IMR-90 (cell line): ENCODE data around the gene TMEM117. TPM values are rescaled to one million over a fixed set of nuclear protein-coding genes. Genes with fewer than 3 reads are reported as not detected.

Experiments
- ATAC-seq: fragments of 200-7000 bp; cut with Tn5 transposase; 2 replicates; pipeline ENCODE4 v1.9.1; 2020; ENCODE audit warnings: low read depth, mild to moderate bottlenecking, moderate library complexity
- BruUV-seq: library from RNA; stranded (reverse); fragments of 400-500 nt; replicated peaks from 2 replicates; lab custom pipeline; 2021; lab: Mats Ljungman, UMichigan
- CTCF ChIA-PET: fragments of 300-600 bp; formaldehyde crosslinking; extraction: SDS; loops from one replicate; lab custom pipeline; 2021; ENCODE audit warnings: antibody characterized with exemption; lab: Yijun Ruan, JAX
- POLR2A ChIA-PET: fragments of 300-600 bp; sonication (Branson Sonifier 250); formaldehyde crosslinking; loops from one replicate; lab custom pipeline; 2022; ENCODE audit warnings: antibody characterized with exemption; ENCODE audit not compliant: unreplicated experiment; lab: Charles Lee
- DNase-seq: peaks from one replicate; pipeline ENCODE4 v3.0.0; 2013
- H2AFZ ChIP-seq: replicated peaks from 2 replicates; pipeline ENCODE3; 2013; ENCODE audit warnings: low read length, mild to moderate bottlenecking; ENCODE audit not compliant: poor library complexity
- H2AK5ac ChIP-seq: 2 replicates; pipeline ENCODE4 v1.6.1; 2013; ENCODE audit warnings: low read depth, low read length, inconsistent platforms
- H2AK9ac ChIP-seq: replicated peaks from 2 replicates; pipeline ENCODE3; 2013; ENCODE audit warnings: mild to moderate bottlenecking, low read depth, low read length, moderate library complexity; ENCODE audit not compliant: poor library complexity
- H2BK120ac ChIP-seq: 2 replicates; pipeline ENCODE4 v1.6.1; 2013; ENCODE audit warnings: low read depth, low read length, inconsistent platforms
- H2BK15ac ChIP-seq: 3 replicates; pipeline ENCODE4 v1.6.1; 2013; ENCODE audit warnings: low read depth, low read length, inconsistent platforms
- H2BK20ac ChIP-seq: 2 replicates; pipeline ENCODE4 v1.6.1; 2013; ENCODE audit warnings: low read depth, mild to moderate bottlenecking, inconsistent platforms, low read length, moderate library complexity
- H2BK5ac ChIP-seq: 2 replicates; pipeline ENCODE4 v1.6.1; 2013; ENCODE audit warnings: mild to moderate bottlenecking, low read depth, low read length, inconsistent platforms; ENCODE audit not compliant: poor library complexity, severe bottlenecking
- H3K14ac ChIP-seq: replicated peaks from 2 replicates; pipeline ENCODE4 v1.6.1; 2013; ENCODE audit warnings: low read depth, low read length, inconsistent platforms
- H3K18ac ChIP-seq: 2 replicates; pipeline ENCODE4 v1.6.1; 2013; ENCODE audit warnings: low read depth, low read length, control low read depth
- H3K23ac ChIP-seq: 2 replicates; pipeline ENCODE4 v1.6.1; 2013; ENCODE audit warnings: low read depth, low read length, inconsistent platforms
- H3K27ac ChIP-seq: 2 replicates; pipeline ENCODE4 v1.5.1; 2013; ENCODE audit warnings: mild to moderate bottlenecking, control low read depth, low read length; ENCODE audit not compliant: insufficient read depth
- H3K27me3 ChIP-seq: 2 replicates; pipeline ENCODE4 v1.6.1; 2013; ENCODE audit warnings: low read length; ENCODE audit not compliant: control insufficient read depth, insufficient read depth
- H3K36me3 ChIP-seq: 2 replicates; pipeline ENCODE4 v1.6.1; 2013; ENCODE audit warnings: low read length, mixed read lengths; ENCODE audit not compliant: control insufficient read depth, insufficient read depth
- H3K4ac ChIP-seq: 2 replicates; pipeline ENCODE4 v1.6.1; 2013; ENCODE audit warnings: low read depth, low read length, inconsistent platforms
- H3K4me1 ChIP-seq: 2 replicates; pipeline ENCODE4 v1.6.1; 2013; ENCODE audit warnings: low read length, mixed read lengths; ENCODE audit not compliant: control insufficient read depth, insufficient read depth
- H3K4me2 ChIP-seq: 2 replicates; pipeline ENCODE4 v1.6.1; 2013; ENCODE audit warnings: low read depth, mild to moderate bottlenecking, control low read depth, low read length, moderate library complexity
- H3K4me3 ChIP-seq: 2 replicates; pipeline ENCODE4 v1.5.1; 2013; ENCODE audit warnings: low read depth, mild to moderate bottlenecking, control low read depth, low read length, moderate library complexity; ENCODE audit not compliant: insufficient read depth
- H3K56ac ChIP-seq: 2 replicates; pipeline ENCODE4 v1.6.1; 2013; ENCODE audit warnings: low read length, inconsistent platforms; ENCODE audit not compliant: insufficient read depth; ENCODE audit errors: extremely low read depth
- H3K79me1 ChIP-seq, 2 experiments: 2 replicates each; pipeline ENCODE4 v1.6.1; 2013; ENCODE audit warnings: low read length in 2 of 2, inconsistent platforms in 1 of 2, low read depth in 1 of 2
- H3K9ac ChIP-seq: 2 replicates; pipeline ENCODE4 v1.6.1; 2013; ENCODE audit warnings: low read depth, low read length, control low read depth
- H3K9me1 ChIP-seq: 2 replicates; pipeline ENCODE4 v1.6.1; 2013; ENCODE audit warnings: low read length, inconsistent platforms; ENCODE audit not compliant: insufficient read depth
- H3K9me3 ChIP-seq: 2 replicates; pipeline ENCODE4 v1.6.1; 2013; ENCODE audit warnings: low read length; ENCODE audit not compliant: control insufficient read depth, insufficient read depth
- H4K20me1 ChIP-seq: 2 replicates; pipeline ENCODE4 v1.6.1; 2013; ENCODE audit warnings: low read length, inconsistent platforms; ENCODE audit not compliant: insufficient read depth
- H4K5ac ChIP-seq: 2 replicates; pipeline ENCODE4 v1.6.1; 2013; ENCODE audit warnings: mild to moderate bottlenecking, low read depth, low read length, control low read depth
- H4K8ac ChIP-seq, 2 experiments: 2 replicates each; pipeline ENCODE4 v1.6.1; 2013; ENCODE audit warnings: low read depth in 2 of 2, low read length in 2 of 2, control low read depth in 1 of 2, inconsistent platforms in 1 of 2
- H4K91ac ChIP-seq: 2 replicates; pipeline ENCODE4 v1.6.1; 2013; ENCODE audit warnings: low read depth, low read length, inconsistent platforms; ENCODE audit not compliant: insufficient read depth
- BHLHE40 ChIP-seq: fragments of 150-350 bp; IDR thresholded peaks from 2 replicates; pipeline ENCODE4 v1.6.1; 2016; ENCODE audit warnings: mild to moderate bottlenecking, low read depth, low read length
- CEBPB ChIP-seq: IDR thresholded peaks from 2 replicates; pipeline ENCODE4 v1.6.1; 2012; ENCODE audit warnings: low read depth, low read length, improper control_type of control experiment
- CHD1 ChIP-seq: IDR thresholded peaks from 2 replicates; pipeline ENCODE4 v1.6.1; 2012; ENCODE audit warnings: low read depth, low read length, improper control_type of control experiment
- FOS ChIP-seq: fragments of 150-350 bp; IDR thresholded peaks from 2 replicates; pipeline ENCODE4 v1.6.1; 2016; ENCODE audit warnings: low read depth, low read length
- MAFK ChIP-seq: IDR thresholded peaks from 2 replicates; pipeline ENCODE4 v1.6.1; 2012; ENCODE audit warnings: low read depth, low read length, improper control_type of control experiment
- MAZ ChIP-seq: IDR thresholded peaks from 2 replicates; pipeline ENCODE4 v1.6.1; 2012; ENCODE audit warnings: low read depth, mild to moderate bottlenecking, low read length, improper control_type of control experiment, moderate library complexity, borderline replicate concordance
- MXI1 ChIP-seq: IDR thresholded peaks from 2 replicates; pipeline ENCODE4 v1.6.1; 2012; ENCODE audit warnings: low read depth, mild to moderate bottlenecking, low read length, moderate library complexity, borderline replicate concordance
- NFE2L2 ChIP-seq: fragments of 150-350 bp; IDR thresholded peaks from 2 replicates; pipeline ENCODE4 v1.6.1; 2016; ENCODE audit warnings: low read depth, mild to moderate bottlenecking, low read length
- POLR2A ChIP-seq: IDR thresholded peaks from 2 replicates; pipeline ENCODE4 v1.6.1; 2012; ENCODE audit warnings: mild to moderate bottlenecking, low read depth, low read length
- RAD21 ChIP-seq: IDR thresholded peaks from 2 replicates; pipeline ENCODE4 v1.6.1; 2012; ENCODE audit warnings: low read length, improper control_type of control experiment
- RCOR1 ChIP-seq: IDR thresholded peaks from 2 replicates; pipeline ENCODE4 v1.6.1; 2012; ENCODE audit warnings: mild to moderate bottlenecking, low read length, improper control_type of control experiment; ENCODE audit not compliant: insufficient replicate concordance
- RFX5 ChIP-seq: IDR thresholded peaks from 2 replicates; pipeline ENCODE4 v1.8.0; 2012; ENCODE audit warnings: low read depth, mild to moderate bottlenecking, low read length, moderate library complexity
- SMC3 ChIP-seq: fragments of 150-350 bp; IDR thresholded peaks from 2 replicates; pipeline ENCODE4 v1.6.1; 2016; ENCODE audit warnings: low read depth, mild to moderate bottlenecking, antibody characterized with exemption, low read length, moderate library complexity
- WGBS, 2 experiments: methylation state at CpG; one replicate each; pipeline versions ENCODE4 v1.1.5 to v1.1.7; 2013; ENCODE audit warnings: missing lambda C conversion rate in 2 of 2; ENCODE audit not compliant: insufficient read length in 1 of 2; ENCODE audit errors: extremely low coverage in 2 of 2; 5-methylcytosine and 5-hydroxymethylcytosine counted together
- dilution Hi-C: fragments of 300-500 bp; cut with HindIII; formaldehyde crosslinking; loops from one replicate; pipeline ENCODE4 v1.14.3; 2018; ENCODE audit warnings: low sequenced_read_pairs; ENCODE audit not compliant: unreplicated experiment
- in situ Hi-C: fragments of 300-500 bp; cut with MboI; formaldehyde crosslinking; loops from 3 replicates; pipeline ENCODE4 v1.14.3; 2019; ENCODE audit warnings: low sequenced_read_pairs, inconsistent platforms, mixed read lengths
- intact Hi-C: fragments of 100-400 bp; cut with micrococcal nuclease; formaldehyde crosslinking; loops from 2 replicates; pipeline ENCODE4 v1.10.0; 2022
- polyA plus RNA-seq, 3 experiments: library from polyadenylated mRNA; depleted of rRNA; stranded (reverse); fragments of >200 nt; gene quantifications; 2 replicates each; pipeline ENCODE4 v1.2.3, GENCODE V29; 2012; ENCODE audit warnings: low replicate concordance in 1 of 3
- total RNA-seq: library from RNA; depleted of rRNA; stranded (reverse); fragments of >200 nt; gene quantifications from 2 replicates; pipeline ENCODE4 v1.2.3, GENCODE V29; 2012
- TF ChIP-seq, protein P1 (sequence below): fragments of 150-350 bp; IDR thresholded peaks from 2 replicates; pipeline ENCODE4 v1.6.1; 2016; ENCODE audit warnings: low read depth, mild to moderate bottlenecking, low read length, moderate library complexity, borderline replicate concordance
- TF ChIP-seq, protein P2 (sequence below): conservative IDR thresholded peaks from 2 replicates; pipeline ENCODE4 v1.5.1; 2012; ENCODE audit warnings: mild to moderate bottlenecking, low read depth, low read length, improper control_type of control experiment
- TF ChIP-seq, protein P3 (sequence below): fragments of 150-350 bp; IDR thresholded peaks from 2 replicates; pipeline ENCODE4 v1.6.1; 2017; ENCODE audit warnings: mild to moderate bottlenecking, antibody characterized with exemption, low read length, low read depth

Gene TMEM117
- total and polyA plus RNA-seq, 2 of the 4 experiments (the other 2 are of a cell fraction): 8.7 to 21.0 TPM

DNA sequence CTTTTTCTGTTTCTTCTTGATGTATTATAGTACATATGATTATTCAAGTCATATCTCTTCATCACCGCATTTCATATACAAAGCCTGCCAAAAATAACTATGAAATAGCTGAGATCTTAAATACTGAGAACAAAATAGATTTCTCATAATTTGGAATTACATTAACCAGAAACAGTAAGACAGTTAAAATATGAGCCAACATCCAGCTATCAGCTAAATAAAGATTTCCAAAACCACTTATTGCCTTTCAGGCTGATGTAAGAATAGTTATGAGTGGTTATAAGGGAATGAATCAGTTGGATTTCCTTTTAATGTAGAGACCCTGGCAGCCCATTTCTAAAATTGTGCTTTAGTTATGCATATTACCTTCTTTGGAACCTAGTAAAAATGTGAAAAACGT, 47.4 kb downstream of the TMEM117 start:
- H3K14ac ChIP-seq: no peak overlapping the region
- no peak overlapping the region for H3K4ac ChIP-seq
- H3K36me3 ChIP-seq: no peaks in the 10 kb centered on the region
- TF ChIP-seq RAD21 (no peak), FOS (no peak), RFX5 (no peak), CEBPB (no peak), MXI1 (no peak), MAZ (no peak), SMC3 (no peak), RCOR1 (no peak), MAFK (no peak), POLR2A (no peak), NFE2L2 (no peak), CHD1 (no peak), BHLHE40 (no peak)
- TF ChIP-seq, protein P1, sequence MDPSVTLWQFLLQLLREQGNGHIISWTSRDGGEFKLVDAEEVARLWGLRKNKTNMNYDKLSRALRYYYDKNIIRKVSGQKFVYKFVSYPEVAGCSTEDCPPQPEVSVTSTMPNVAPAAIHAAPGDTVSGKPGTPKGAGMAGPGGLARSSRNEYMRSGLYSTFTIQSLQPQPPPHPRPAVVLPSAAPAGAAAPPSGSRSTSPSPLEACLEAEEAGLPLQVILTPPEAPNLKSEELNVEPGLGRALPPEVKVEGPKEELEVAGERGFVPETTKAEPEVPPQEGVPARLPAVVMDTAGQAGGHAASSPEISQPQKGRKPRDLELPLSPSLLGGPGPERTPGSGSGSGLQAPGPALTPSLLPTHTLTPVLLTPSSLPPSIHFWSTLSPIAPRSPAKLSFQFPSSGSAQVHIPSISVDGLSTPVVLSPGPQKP: no peak
- TF ChIP-seq, protein P2, sequence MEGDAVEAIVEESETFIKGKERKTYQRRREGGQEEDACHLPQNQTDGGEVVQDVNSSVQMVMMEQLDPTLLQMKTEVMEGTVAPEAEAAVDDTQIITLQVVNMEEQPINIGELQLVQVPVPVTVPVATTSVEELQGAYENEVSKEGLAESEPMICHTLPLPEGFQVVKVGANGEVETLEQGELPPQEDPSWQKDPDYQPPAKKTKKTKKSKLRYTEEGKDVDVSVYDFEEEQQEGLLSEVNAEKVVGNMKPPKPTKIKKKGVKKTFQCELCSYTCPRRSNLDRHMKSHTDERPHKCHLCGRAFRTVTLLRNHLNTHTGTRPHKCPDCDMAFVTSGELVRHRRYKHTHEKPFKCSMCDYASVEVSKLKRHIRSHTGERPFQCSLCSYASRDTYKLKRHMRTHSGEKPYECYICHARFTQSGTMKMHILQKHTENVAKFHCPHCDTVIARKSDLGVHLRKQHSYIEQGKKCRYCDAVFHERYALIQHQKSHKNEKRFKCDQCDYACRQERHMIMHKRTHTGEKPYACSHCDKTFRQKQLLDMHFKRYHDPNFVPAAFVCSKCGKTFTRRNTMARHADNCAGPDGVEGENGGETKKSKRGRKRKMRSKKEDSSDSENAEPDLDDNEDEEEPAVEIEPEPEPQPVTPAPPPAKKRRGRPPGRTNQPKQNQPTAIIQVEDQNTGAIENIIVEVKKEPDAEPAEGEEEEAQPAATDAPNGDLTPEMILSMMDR: no peak
- TF ChIP-seq, protein P3, sequence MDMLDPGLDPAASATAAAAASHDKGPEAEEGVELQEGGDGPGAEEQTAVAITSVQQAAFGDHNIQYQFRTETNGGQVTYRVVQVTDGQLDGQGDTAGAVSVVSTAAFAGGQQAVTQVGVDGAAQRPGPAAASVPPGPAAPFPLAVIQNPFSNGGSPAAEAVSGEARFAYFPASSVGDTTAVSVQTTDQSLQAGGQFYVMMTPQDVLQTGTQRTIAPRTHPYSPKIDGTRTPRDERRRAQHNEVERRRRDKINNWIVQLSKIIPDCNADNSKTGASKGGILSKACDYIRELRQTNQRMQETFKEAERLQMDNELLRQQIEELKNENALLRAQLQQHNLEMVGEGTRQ: no peak
- POLR2A ChIA-PET: no interaction called here
- H3K4me3 ChIP-seq: no peak overlapping the region
- H3K56ac ChIP-seq: no peak overlapping the region
- no peaks in the 10 kb centered on the region for H4K20me1 ChIP-seq
- CTCF ChIA-PET: interaction anchor here (0.6 to 1.7 kb wide), 7 partner anchors 8 to 115 kb away, joined by 3 to 7 read pairs (median 5); partner anchors contain the start of gene TWF1
- ATAC-seq (no peak), DNase-seq (no peak)
- H2BK20ac ChIP-seq: no peak overlapping the region
- H2BK120ac ChIP-seq: no peak overlapping the region
- H2AK9ac ChIP-seq: no peak overlapping the region
- intact Hi-C loops (loop anchor here (2.0 kb wide), 4 partner anchors 47 to 1047 kb away; partner anchors contain the start of gene TMEM117), in situ Hi-C loops (loop anchor here (5.0 to 25.0 kb wide), 4 partner anchors 76 to 521 kb away; partner anchors contain the start of gene TWF1), dilution Hi-C loops (no loop called here)
- no peak overlapping the region for H3K4me2 ChIP-seq
- H3K9ac ChIP-seq: no peak overlapping the region
- H3K23ac ChIP-seq: no peak overlapping the region
- no peak overlapping the region for H2BK5ac ChIP-seq
- H4K8ac ChIP-seq: no peak overlapping the region
- no TSS peak for BruUV-seq
- H3K18ac ChIP-seq: no peak overlapping the region
- no peaks in the 10 kb centered on the region for H3K27me3 ChIP-seq
- no peak overlapping the region for H2BK15ac ChIP-seq
- H3K9me3 ChIP-seq: no peaks in the 10 kb centered on the region
- no peak overlapping the region for H4K91ac ChIP-seq
- H2AK5ac ChIP-seq: no peak overlapping the region
- no peaks in the 10 kb centered on the region; a peak in 2 of 4 replicates for H3K79me1 ChIP-seq
- no peaks in the 10 kb centered on the region for H3K9me1 ChIP-seq
- no peak overlapping the region for H4K5ac ChIP-seq
- H3K27ac ChIP-seq: no peak overlapping the region
- no CpG with 5 or more reads among the region's 2 CpGs for WGBS, 2 experiments
- H3K4me1 ChIP-seq: no peaks in the 10 kb centered on the region
- H2AFZ ChIP-seq: no peak overlapping the region
